NCI-H128 (cell line): Measurements from ENCODE around the gene GPR152.
"Not testable (repeated sequence)": the region's sequence is repeated elsewhere in the genome, so short reads cannot be mapped to it uniquely, and the experiment has no call there.

ENCODE experiments used
- DNase-seq: peaks from one replicate; lab custom pipeline; 2025; ENCODE audit not compliant: unreplicated experiment; lab: John Stamatoyannopoulos, UW

The GPR152 gene

GRCh38 chr11:67428052-67429001 lies 24.2 kb downstream of the GPR152 start, which contains the start of gene RPS6KB2:
TSS of gene RPS6KB2 (plus strand) at chr11:67428494. CDS start at chr11:67428546, 52 bp downstream.
- peak; percentile 92 for DNase-seq

GRCh38 chr11:67427364-67427859 lies 25.1 kb downstream of the GPR152 start:
- DNase-seq: not testable (repeated sequence)

GRCh38 chr11:67423891-67424613 lies 28.5 kb downstream of the GPR152 start:
- no peak for DNase-seq

- no peak for DNase-seq
Measured at GRCh38 chr11:67423466-67423865, 29.1 kb downstream of the GPR152 start.

- no peak for DNase-seq
Measured at GRCh38 chr11:67422891-67423290, 29.6 kb downstream of the GPR152 start.

GRCh38 chr11:67421430-67422031 lies 31.0 kb downstream of the GPR152 start:
- no peak for DNase-seq

- peak; percentile 75 for DNase-seq
Measured at GRCh38 chr11:67420646-67421429, 31.7 kb downstream of the GPR152 start.

GRCh38 chr11:67420147-67420645 lies 32.3 kb downstream of the GPR152 start:
- no peak for DNase-seq

- no peak for DNase-seq
Measured at GRCh38 chr11:67419325-67420049, 33.0 kb downstream of the GPR152 start.

- no peak for DNase-seq
Measured at GRCh38 chr11:67418476-67419281, 33.9 kb downstream of the GPR152 start.

GRCh38 chr11:67417425-67417824 lies 35.1 kb downstream of the GPR152 start:
- no peak for DNase-seq

GRCh38 chr11:67416416-67417335 lies 35.9 kb downstream of the GPR152 start:
- no peak for DNase-seq

- no peak for DNase-seq
Measured at GRCh38 chr11:67415501-67416304, 36.8 kb downstream of the GPR152 start, which contains the start of gene CARNS1. TSS of gene CARNS1 (plus strand) at chr11:67415678. CDS start at chr11:67416200, 522 bp downstream.

GRCh38 chr11:67413266-67413849 lies 39.2 kb downstream of the GPR152 start:
- DNase-seq: no peak

- no peak for DNase-seq
Measured at GRCh38 chr11:67412495-67413179, 39.9 kb downstream of the GPR152 start.

- DNase-seq: no peak
Measured at GRCh38 chr11:67411785-67412152, 40.8 kb downstream of the GPR152 start.
